ENCODE results near the gene TEAD1. TPM values are rescaled to one million over a fixed set of nuclear protein-coding genes. Genes with fewer than 3 reads are reported as not detected.

The TEAD1 gene
- total and polyA plus RNA-seq, 2 experiments from 2014 or later = 24.5 to 103 TPM

- no peak for DNase-seq (ENCODE audit: low spot score)
- H3K27me3 Mint-ChIP-seq (ENCODE audit: insufficient read depth, low read depth, poor library complexity) = no peaks in the 10 kb centered on the region
- H3K79me2 ChIP-seq (replicated peaks; ENCODE audit: insufficient read depth) = peaks cover 96% of the 10 kb centered on the region
- no peak overlapping the region for H3K4me3 ChIP-seq
- no peaks in the 10 kb centered on the region for H3F3A ChIP-seq (replicated peaks; ENCODE audit: low read depth)
- TF ChIP-seq ZNF331 (CRISPR knock-in tag; IDR thresholded peaks at IDR 0.05; ENCODE audit: low read depth) = no peak
- TF ChIP-seq CTCF (conservative IDR thresholded peaks at IDR 0.05; ENCODE audit: low read depth in 2 of 2) = no peak
- no peak for TF ChIP-seq ZNF114 (CRISPR knock-in tag; IDR thresholded peaks at IDR 0.05)
- no peak for TF ChIP-seq ETS1 (IDR thresholded peaks at IDR 0.05)
- peaks cover 26% of the 10 kb centered on the region for H3K4me1 ChIP-seq (ENCODE audit: insufficient read depth)
- peak overlapping the region; percentile 21; the same call in 1 of the 2 replicates for H3K27ac Mint-ChIP-seq
- no peaks in the 10 kb centered on the region for H3K9me2 ChIP-seq (ENCODE audit: insufficient read depth)
- peaks cover 21% of the 10 kb centered on the region for H3K36me3 ChIP-seq (ENCODE audit: insufficient read depth)
- no peak for ATAC-seq
- H3K27me3 ChIP-seq (ENCODE audit: insufficient read depth) = no peaks in the 10 kb centered on the region
- H3K36me3 Mint-ChIP-seq (ENCODE audit: low read depth) = peaks cover 22% of the 10 kb centered on the region
- H3K4me3 Mint-ChIP-seq = no peak overlapping the region
- no peak overlapping the region for H2AFZ ChIP-seq
- H3K27ac ChIP-seq (ENCODE audit: low read depth) = no peak overlapping the region
- peaks cover 43% of the 10 kb centered on the region for H3K4me1 Mint-ChIP-seq
- peaks cover 70% of the 10 kb centered on the region for H4K20me1 ChIP-seq (replicated peaks; ENCODE audit: insufficient read depth)
- no peak overlapping the region for H3K4me2 ChIP-seq
- H3K9me3 Mint-ChIP-seq = no peaks in the 10 kb centered on the region
Measured at GRCh38 chr11:12762278-12762677, 88.1 kb downstream of the TEAD1 start.

DNA sequence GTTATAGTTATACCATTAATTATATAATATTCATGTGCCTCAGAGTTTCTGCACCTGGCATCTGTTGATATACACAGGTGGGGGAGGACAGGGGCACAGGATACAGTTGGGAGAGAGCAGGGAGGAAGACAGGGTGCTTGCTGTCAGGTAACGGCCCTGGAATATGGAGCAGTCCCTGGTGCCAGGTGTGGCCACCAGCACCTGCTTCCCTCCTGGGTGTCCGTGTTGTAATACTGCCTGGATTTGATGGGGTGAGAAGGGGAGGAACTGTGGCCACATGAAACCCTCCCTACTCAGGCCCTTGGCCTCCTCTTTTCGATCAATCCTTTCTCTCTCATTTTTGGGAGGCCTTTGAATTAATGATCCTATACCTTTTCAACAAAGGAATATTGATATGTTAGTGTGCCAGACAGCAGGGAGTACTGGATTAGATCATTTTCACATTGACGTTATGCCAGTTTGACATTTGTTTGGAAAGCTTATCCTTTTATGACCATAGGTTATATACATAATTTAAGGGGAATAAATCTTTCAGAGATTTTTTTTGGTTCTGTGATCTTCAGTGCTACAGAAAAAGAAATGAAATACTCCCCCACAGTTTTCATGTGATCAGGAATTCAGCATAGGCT, 88.6 kb downstream of the TEAD1 start:
- DNase-seq (ENCODE audit: low spot score) (no peak), ATAC-seq (no peak; the same call in 2 of the 3 replicates)
- Mint-ChIP-seq H3K27ac (no peak overlapping the region), H3K4me3 (no peak overlapping the region), H3K27me3 (ENCODE audit: insufficient read depth, low read depth, poor library complexity) (peaks cover 4% of the 10 kb centered on the region), H3K9me3 (no peaks in the 10 kb centered on the region), H3K36me3 (ENCODE audit: low read depth) (peaks cover 22% of the 10 kb centered on the region), H3K4me1 (peaks cover 48% of the 10 kb centered on the region)
- H3F3A ChIP-seq (replicated peaks; ENCODE audit: low read depth) = no peaks in the 10 kb centered on the region
- no peak overlapping the region for H3K4me2 ChIP-seq
- H3K9me2 ChIP-seq (ENCODE audit: insufficient read depth) = no peaks in the 10 kb centered on the region
- peaks cover 96% of the 10 kb centered on the region for H3K79me2 ChIP-seq (replicated peaks; ENCODE audit: insufficient read depth)
- no peak overlapping the region for H2AFZ ChIP-seq
- peaks cover 24% of the 10 kb centered on the region for H3K4me1 ChIP-seq (ENCODE audit: insufficient read depth)
- H3K27ac ChIP-seq (ENCODE audit: low read depth) = no peak overlapping the region
- peaks cover 21% of the 10 kb centered on the region for H3K36me3 ChIP-seq (ENCODE audit: insufficient read depth)
- TF ChIP-seq, protein P1, sequence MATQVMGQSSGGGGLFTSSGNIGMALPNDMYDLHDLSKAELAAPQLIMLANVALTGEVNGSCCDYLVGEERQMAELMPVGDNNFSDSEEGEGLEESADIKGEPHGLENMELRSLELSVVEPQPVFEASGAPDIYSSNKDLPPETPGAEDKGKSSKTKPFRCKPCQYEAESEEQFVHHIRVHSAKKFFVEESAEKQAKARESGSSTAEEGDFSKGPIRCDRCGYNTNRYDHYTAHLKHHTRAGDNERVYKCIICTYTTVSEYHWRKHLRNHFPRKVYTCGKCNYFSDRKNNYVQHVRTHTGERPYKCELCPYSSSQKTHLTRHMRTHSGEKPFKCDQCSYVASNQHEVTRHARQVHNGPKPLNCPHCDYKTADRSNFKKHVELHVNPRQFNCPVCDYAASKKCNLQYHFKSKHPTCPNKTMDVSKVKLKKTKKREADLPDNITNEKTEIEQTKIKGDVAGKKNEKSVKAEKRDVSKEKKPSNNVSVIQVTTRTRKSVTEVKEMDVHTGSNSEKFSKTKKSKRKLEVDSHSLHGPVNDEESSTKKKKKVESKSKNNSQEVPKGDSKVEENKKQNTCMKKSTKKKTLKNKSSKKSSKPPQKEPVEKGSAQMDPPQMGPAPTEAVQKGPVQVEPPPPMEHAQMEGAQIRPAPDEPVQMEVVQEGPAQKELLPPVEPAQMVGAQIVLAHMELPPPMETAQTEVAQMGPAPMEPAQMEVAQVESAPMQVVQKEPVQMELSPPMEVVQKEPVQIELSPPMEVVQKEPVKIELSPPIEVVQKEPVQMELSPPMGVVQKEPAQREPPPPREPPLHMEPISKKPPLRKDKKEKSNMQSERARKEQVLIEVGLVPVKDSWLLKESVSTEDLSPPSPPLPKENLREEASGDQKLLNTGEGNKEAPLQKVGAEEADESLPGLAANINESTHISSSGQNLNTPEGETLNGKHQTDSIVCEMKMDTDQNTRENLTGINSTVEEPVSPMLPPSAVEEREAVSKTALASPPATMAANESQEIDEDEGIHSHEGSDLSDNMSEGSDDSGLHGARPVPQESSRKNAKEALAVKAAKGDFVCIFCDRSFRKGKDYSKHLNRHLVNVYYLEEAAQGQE (IDR thresholded peaks at IDR 0.05; ENCODE audit: unreplicated experiment) = no peak
- no peak overlapping the region for H3K4me3 ChIP-seq
- peaks cover 70% of the 10 kb centered on the region for H4K20me1 ChIP-seq (replicated peaks; ENCODE audit: insufficient read depth)
- no peaks in the 10 kb centered on the region for H3K27me3 ChIP-seq (ENCODE audit: insufficient read depth)
